HL-60 (cell line): ENCODE data around the gene ATXN7L1.

Experiments
- CTCF ChIP-seq: IDR thresholded peaks from one replicate; pipeline ENCODE4 v1.5.1; 2011; ENCODE audit warnings: low read length, control low read depth, inconsistent platforms; ENCODE audit not compliant: insufficient read depth
- GABPA ChIP-seq: IDR thresholded peaks from 2 replicates; pipeline ENCODE4 v1.6.1; 2012; ENCODE audit warnings: low read depth
- POLR2AphosphoS5 ChIP-seq: IDR thresholded peaks from 2 replicates; pipeline ENCODE4 v1.6.1; 2012; ENCODE audit warnings: low read depth
- SPI1 ChIP-seq: IDR thresholded peaks from 2 replicates; pipeline ENCODE4 v1.6.1; 2012; ENCODE audit warnings: low read depth, mild to moderate bottlenecking, borderline replicate concordance
- TF ChIP-seq, protein P1 (sequence below): IDR thresholded peaks from 2 replicates; pipeline ENCODE4 v1.6.1; 2012; ENCODE audit warnings: low read depth; ENCODE audit not compliant: insufficient replicate concordance

DNA sequence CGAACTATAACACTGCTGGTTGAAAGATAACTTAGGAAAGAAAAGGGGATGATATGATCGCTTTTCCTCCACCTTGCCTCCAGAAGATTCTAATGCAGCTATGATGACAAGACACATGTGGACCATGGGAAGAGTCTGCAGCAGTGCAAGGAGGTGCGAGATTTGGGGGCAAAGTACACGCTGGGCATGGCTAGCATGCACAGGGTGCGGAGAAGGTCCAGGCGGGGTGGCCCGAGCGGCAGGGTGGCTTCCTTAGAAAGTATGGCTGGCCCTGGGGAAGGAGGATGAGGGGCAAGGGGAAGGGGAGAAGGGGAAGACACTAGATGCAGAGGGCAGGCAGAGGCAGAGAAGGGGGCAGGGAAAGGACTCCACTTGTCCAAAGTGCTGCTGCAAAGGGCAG, 15.6 kb downstream of the ATXN7L1 start:
- TF ChIP-seq CTCF (no peak), GABPA (no peak), POLR2AphosphoS5 (no peak), SPI1 (no peak)
- TF ChIP-seq, protein P1, sequence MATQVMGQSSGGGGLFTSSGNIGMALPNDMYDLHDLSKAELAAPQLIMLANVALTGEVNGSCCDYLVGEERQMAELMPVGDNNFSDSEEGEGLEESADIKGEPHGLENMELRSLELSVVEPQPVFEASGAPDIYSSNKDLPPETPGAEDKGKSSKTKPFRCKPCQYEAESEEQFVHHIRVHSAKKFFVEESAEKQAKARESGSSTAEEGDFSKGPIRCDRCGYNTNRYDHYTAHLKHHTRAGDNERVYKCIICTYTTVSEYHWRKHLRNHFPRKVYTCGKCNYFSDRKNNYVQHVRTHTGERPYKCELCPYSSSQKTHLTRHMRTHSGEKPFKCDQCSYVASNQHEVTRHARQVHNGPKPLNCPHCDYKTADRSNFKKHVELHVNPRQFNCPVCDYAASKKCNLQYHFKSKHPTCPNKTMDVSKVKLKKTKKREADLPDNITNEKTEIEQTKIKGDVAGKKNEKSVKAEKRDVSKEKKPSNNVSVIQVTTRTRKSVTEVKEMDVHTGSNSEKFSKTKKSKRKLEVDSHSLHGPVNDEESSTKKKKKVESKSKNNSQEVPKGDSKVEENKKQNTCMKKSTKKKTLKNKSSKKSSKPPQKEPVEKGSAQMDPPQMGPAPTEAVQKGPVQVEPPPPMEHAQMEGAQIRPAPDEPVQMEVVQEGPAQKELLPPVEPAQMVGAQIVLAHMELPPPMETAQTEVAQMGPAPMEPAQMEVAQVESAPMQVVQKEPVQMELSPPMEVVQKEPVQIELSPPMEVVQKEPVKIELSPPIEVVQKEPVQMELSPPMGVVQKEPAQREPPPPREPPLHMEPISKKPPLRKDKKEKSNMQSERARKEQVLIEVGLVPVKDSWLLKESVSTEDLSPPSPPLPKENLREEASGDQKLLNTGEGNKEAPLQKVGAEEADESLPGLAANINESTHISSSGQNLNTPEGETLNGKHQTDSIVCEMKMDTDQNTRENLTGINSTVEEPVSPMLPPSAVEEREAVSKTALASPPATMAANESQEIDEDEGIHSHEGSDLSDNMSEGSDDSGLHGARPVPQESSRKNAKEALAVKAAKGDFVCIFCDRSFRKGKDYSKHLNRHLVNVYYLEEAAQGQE: no peak
